NCI-H748 (cell line): ENCODE measurements around the gene AMPH.
"Not testable (repeated sequence)": the region's sequence is repeated elsewhere in the genome, so short reads cannot be mapped to it uniquely, and the experiment has no call there.

ENCODE experiments used
- DNase-seq: peaks from one replicate; lab custom pipeline; 2025; ENCODE audit not compliant: unreplicated experiment; lab: John Stamatoyannopoulos, UW

The AMPH gene

GRCh38 chr7:38628630-38629385, 2.4 kb downstream of the AMPH start:
- no peak for DNase-seq

- DNase-seq: no peak
Measured at GRCh38 chr7:38625866-38626265, 5.3 kb downstream of the AMPH start.

GRCh38 chr7:38615665-38616064, 15.5 kb downstream of the AMPH start:
- no peak for DNase-seq

GRCh38 chr7:38607466-38607865, 23.7 kb downstream of the AMPH start:
- no peak for DNase-seq

GRCh38 chr7:38600741-38601140, 30.4 kb downstream of the AMPH start:
- no peak for DNase-seq

GRCh38 chr7:38594949-38595348, 36.2 kb downstream of the AMPH start:
- DNase-seq: peak; percentile 67

- no peak for DNase-seq
Measured at GRCh38 chr7:38592737-38593288, 38.4 kb downstream of the AMPH start.

- DNase-seq: no peak
Measured at GRCh38 chr7:38585572-38586354, 45.4 kb downstream of the AMPH start.

- DNase-seq: no peak
Measured at GRCh38 chr7:38584443-38585210, 46.5 kb downstream of the AMPH start.

GRCh38 chr7:38580485-38580884, 50.7 kb downstream of the AMPH start:
- DNase-seq: no peak

- DNase-seq: no peak
Measured at GRCh38 chr7:38574086-38574485, 57.1 kb downstream of the AMPH start.

- not testable (repeated sequence) for DNase-seq
Measured at GRCh38 chr7:38571620-38572019, 59.6 kb downstream of the AMPH start.

- DNase-seq: no peak
Measured at GRCh38 chr7:38568497-38568896, 62.7 kb downstream of the AMPH start.

GRCh38 chr7:38565289-38565688, 65.9 kb downstream of the AMPH start:
- peak; percentile 28 for DNase-seq

- DNase-seq: no peak
Measured at GRCh38 chr7:38563741-38564140, 67.4 kb downstream of the AMPH start.

- no peak for DNase-seq
Measured at GRCh38 chr7:38561166-38561565, 70.0 kb downstream of the AMPH start.

- DNase-seq: no peak
Measured at GRCh38 chr7:38558761-38559345, 72.3 kb downstream of the AMPH start.

- DNase-seq: no peak
Measured at GRCh38 chr7:38554586-38554985, 76.6 kb downstream of the AMPH start.

- peak; percentile 36 for DNase-seq
Measured at GRCh38 chr7:38550836-38551235, 80.3 kb downstream of the AMPH start.

- peak; percentile 80 for DNase-seq
Measured at GRCh38 chr7:38548605-38549004, 82.6 kb downstream of the AMPH start.

- no peak for DNase-seq
Measured at GRCh38 chr7:38546763-38547162, 84.4 kb downstream of the AMPH start.
